Neural crest cell (in vitro differentiated cells): Measurements from ENCODE around the gene WDFY4. TPM values are rescaled to one million over a fixed set of nuclear protein-coding genes. Genes with fewer than 3 reads are reported as not detected.
A peak's percentile ranks its signal among the peaks of the same experiment; 100 is the strongest.

Experiments
- DNase-seq: peaks from one replicate; pipeline ENCODE4 v3.0.0; 2021; ENCODE audit warnings: low read depth, mixed read lengths, low spot score
- H3K27ac Mint-ChIP-seq: one replicate; pipeline ENCODE4 v1.8.0; 2021; ENCODE audit warnings: mild to moderate bottlenecking, mixed read lengths; ENCODE audit not compliant: unreplicated experiment
- H3K27me3 Mint-ChIP-seq: 2 replicates; pipeline ENCODE4 v1.8.0; 2021; ENCODE audit warnings: low read depth, mild to moderate bottlenecking, mixed read lengths
- H3K36me3 Mint-ChIP-seq: 2 replicates; pipeline ENCODE4 v1.8.0; 2021; ENCODE audit warnings: low read depth, mild to moderate bottlenecking, mixed read lengths
- H3K4me1 Mint-ChIP-seq: 2 replicates; pipeline ENCODE4 v1.8.0; 2021; ENCODE audit warnings: mixed read lengths
- H3K4me3 Mint-ChIP-seq: one replicate; pipeline ENCODE4 v1.8.0; 2021; ENCODE audit warnings: mild to moderate bottlenecking, mixed read lengths
- H3K9me3 Mint-ChIP-seq: 2 replicates; pipeline ENCODE4 v1.8.0; 2021; ENCODE audit warnings: mixed read lengths
- CTCF ChIP-seq: fragments of 200-600 bp; sonication (generic); conservative IDR thresholded peaks from 2 replicates; pipeline ENCODE4 v1.5.0; 2021; ENCODE audit warnings: antibody characterized with exemption, mild to moderate bottlenecking
- total RNA-seq: library from RNA; stranded (reverse); gene quantifications from 2 replicates; pipeline ENCODE4 v1.2.1, GENCODE V29; 2021

Gene WDFY4
- total RNA-seq, 1 donor from 2014 or later = not detected

GRCh38 chr10:48931188-48931587, 246.5 kb downstream of the WDFY4 start:
- no peak for TF ChIP-seq CTCF
- Mint-ChIP-seq H3K27ac (no peak overlapping the region), H3K36me3 (no peaks in the 10 kb centered on the region), H3K9me3 (no peaks in the 10 kb centered on the region), H3K27me3 (no peaks in the 10 kb centered on the region), H3K4me1 (peaks cover 22% of the 10 kb centered on the region), H3K4me3 (no peak overlapping the region)
- DNase-seq = no peak

- Mint-ChIP-seq H3K4me3 (no peak overlapping the region), H3K27ac (no peak overlapping the region), H3K36me3 (no peaks in the 10 kb centered on the region), H3K4me1 (peaks cover 16% of the 10 kb centered on the region), H3K9me3 (no peaks in the 10 kb centered on the region), H3K27me3 (no peaks in the 10 kb centered on the region)
- DNase-seq = no peak
- no peak for TF ChIP-seq CTCF
Measured at GRCh38 chr10:48932831-48933664, 248.4 kb downstream of the WDFY4 start.

GRCh38 chr10:48934672-48935501, 250.2 kb downstream of the WDFY4 start:
- Mint-ChIP-seq H3K9me3 (no peaks in the 10 kb centered on the region), H3K4me1 (peaks cover 16% of the 10 kb centered on the region), H3K27me3 (no peaks in the 10 kb centered on the region), H3K4me3 (no peak overlapping the region), H3K27ac (no peak overlapping the region), H3K36me3 (no peaks in the 10 kb centered on the region)
- DNase-seq = no peak
- no peak for TF ChIP-seq CTCF

- no peaks in the 10 kb centered on the region for H3K9me3 Mint-ChIP-seq
- no peak overlapping the region for H3K4me3 Mint-ChIP-seq
- no peaks in the 10 kb centered on the region for H3K36me3 Mint-ChIP-seq
- TF ChIP-seq CTCF = no peak
- peaks cover 2% of the 10 kb centered on the region for H3K27me3 Mint-ChIP-seq
- H3K4me1 Mint-ChIP-seq = peaks cover 20% of the 10 kb centered on the region
- peak overlapping the region; percentile 79 for H3K27ac Mint-ChIP-seq
- no peak for DNase-seq
Measured at GRCh38 chr10:48935577-48935976, 250.9 kb downstream of the WDFY4 start.

GRCh38 chr10:48937796-48938195, 253.1 kb downstream of the WDFY4 start:
- Mint-ChIP-seq H3K36me3 (no peaks in the 10 kb centered on the region), H3K27me3 (peaks cover 2% of the 10 kb centered on the region), H3K27ac (no peak overlapping the region), H3K4me3 (no peak overlapping the region), H3K4me1 (peaks cover 24% of the 10 kb centered on the region), H3K9me3 (no peaks in the 10 kb centered on the region)
- no peak for DNase-seq
- no peak for TF ChIP-seq CTCF
